Osteoblast (primary cell): ENCODE measurements around the gene AMBRA1. TPM values are rescaled to one million over a fixed set of nuclear protein-coding genes. Genes with fewer than 3 reads are reported as not detected.

Experiments
- DNase-seq: peaks from one replicate; pipeline ENCODE4 v3.0.0; 2011; ENCODE audit warnings: low spot score, mixed read lengths; ENCODE audit not compliant: insufficient read length; ENCODE audit errors: missing footprints
- H2AFZ ChIP-seq: 2 replicates; pipeline ENCODE4 v1.6.0; 2011; ENCODE audit warnings: mild to moderate bottlenecking, low read length
- H3K27ac ChIP-seq: 2 replicates; pipeline ENCODE4 v1.5.1; 2011; ENCODE audit warnings: mild to moderate bottlenecking, low read depth, low read length, moderate library complexity
- H3K27me3 ChIP-seq: 2 replicates; pipeline ENCODE4 v1.6.0; 2012; ENCODE audit warnings: mild to moderate bottlenecking, control low read depth, inconsistent platforms, low read length, moderate library complexity; ENCODE audit not compliant: insufficient read depth
- H3K36me3 ChIP-seq: 2 replicates; pipeline ENCODE4 v1.5.1; 2011; ENCODE audit warnings: mild to moderate bottlenecking, low read length, control low read depth, moderate library complexity; ENCODE audit not compliant: insufficient read depth
- H3K4me1 ChIP-seq: 2 replicates; pipeline ENCODE4 v1.5.1; 2011; ENCODE audit warnings: mild to moderate bottlenecking, low read length, control low read depth, moderate library complexity; ENCODE audit not compliant: insufficient read depth
- H3K4me2 ChIP-seq: 2 replicates; pipeline ENCODE4 v1.6.0; 2011; ENCODE audit warnings: mild to moderate bottlenecking, low read length; ENCODE audit not compliant: insufficient read depth
- H3K4me3 ChIP-seq: fragments of 200-600 bp; sonication (generic); 3 replicates; pipeline ENCODE4 v1.5.1; 2012; ENCODE audit warnings: mild to moderate bottlenecking, low read length, inconsistent platforms; ENCODE audit not compliant: insufficient read depth
- H3K79me2 ChIP-seq: 2 replicates; pipeline ENCODE4 v1.6.0; 2012; ENCODE audit warnings: mild to moderate bottlenecking, low read length, control low read depth, inconsistent platforms; ENCODE audit not compliant: insufficient read depth
- H3K9me3 ChIP-seq: 2 replicates; pipeline ENCODE4 v1.5.1; 2011; ENCODE audit warnings: low read depth, low read length, control low read depth
- H4K20me1 ChIP-seq: 2 replicates; pipeline ENCODE4 v1.6.0; 2012; ENCODE audit warnings: mild to moderate bottlenecking, low read length, control low read depth; ENCODE audit not compliant: insufficient read depth
- total RNA-seq: library from RNA; depleted of rRNA; stranded (reverse); fragments of >200 nt; gene quantifications from 2 replicates; pipeline ENCODE4 v1.2.3, GENCODE V29; 2012
- TF ChIP-seq, protein P1 (sequence below): IDR thresholded peaks from 2 replicates; pipeline ENCODE4 v1.5.1; 2011; ENCODE audit warnings: mild to moderate bottlenecking, low read depth, low read length, moderate library complexity; ENCODE audit errors: extremely low read depth

AMBRA1 gene
- total RNA-seq, 1 donor: 29.7 TPM

DNA sequence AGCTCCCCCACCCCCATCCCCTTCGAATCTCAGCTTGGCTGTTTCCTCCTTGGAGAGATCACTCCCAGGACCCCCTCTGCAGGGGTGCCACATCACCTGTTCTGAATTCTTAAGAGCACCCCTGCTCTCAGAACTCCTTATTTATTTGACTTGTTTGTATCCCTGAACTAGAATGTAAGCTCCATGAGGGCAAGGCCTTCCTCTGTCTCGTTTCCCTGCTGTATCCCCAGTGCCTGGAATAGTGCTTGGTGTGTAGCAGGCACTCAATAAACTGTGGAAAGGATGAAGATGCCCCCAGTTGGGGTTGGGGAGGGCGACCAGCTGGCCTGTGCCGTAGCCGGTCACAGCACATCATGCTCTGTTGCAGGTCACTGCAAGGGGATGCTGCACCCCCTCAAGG is 216.0 kb downstream of the AMBRA1 start:
- no peaks in the 10 kb centered on the region for H3K9me3 ChIP-seq
- no peak overlapping the region for H2AFZ ChIP-seq
- no peaks in the 10 kb centered on the region for H3K27me3 ChIP-seq
- TF ChIP-seq, protein P1, sequence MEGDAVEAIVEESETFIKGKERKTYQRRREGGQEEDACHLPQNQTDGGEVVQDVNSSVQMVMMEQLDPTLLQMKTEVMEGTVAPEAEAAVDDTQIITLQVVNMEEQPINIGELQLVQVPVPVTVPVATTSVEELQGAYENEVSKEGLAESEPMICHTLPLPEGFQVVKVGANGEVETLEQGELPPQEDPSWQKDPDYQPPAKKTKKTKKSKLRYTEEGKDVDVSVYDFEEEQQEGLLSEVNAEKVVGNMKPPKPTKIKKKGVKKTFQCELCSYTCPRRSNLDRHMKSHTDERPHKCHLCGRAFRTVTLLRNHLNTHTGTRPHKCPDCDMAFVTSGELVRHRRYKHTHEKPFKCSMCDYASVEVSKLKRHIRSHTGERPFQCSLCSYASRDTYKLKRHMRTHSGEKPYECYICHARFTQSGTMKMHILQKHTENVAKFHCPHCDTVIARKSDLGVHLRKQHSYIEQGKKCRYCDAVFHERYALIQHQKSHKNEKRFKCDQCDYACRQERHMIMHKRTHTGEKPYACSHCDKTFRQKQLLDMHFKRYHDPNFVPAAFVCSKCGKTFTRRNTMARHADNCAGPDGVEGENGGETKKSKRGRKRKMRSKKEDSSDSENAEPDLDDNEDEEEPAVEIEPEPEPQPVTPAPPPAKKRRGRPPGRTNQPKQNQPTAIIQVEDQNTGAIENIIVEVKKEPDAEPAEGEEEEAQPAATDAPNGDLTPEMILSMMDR: no peak
- peaks cover 2% of the 10 kb centered on the region for H4K20me1 ChIP-seq
- no peak overlapping the region for H3K4me2 ChIP-seq
- H3K27ac ChIP-seq: no peak overlapping the region
- H3K36me3 ChIP-seq: peaks cover 8% of the 10 kb centered on the region
- H3K4me3 ChIP-seq: no peak overlapping the region
- no peak for DNase-seq
- H3K79me2 ChIP-seq: no peaks in the 10 kb centered on the region
- H3K4me1 ChIP-seq: peaks cover 7% of the 10 kb centered on the region

DNA sequence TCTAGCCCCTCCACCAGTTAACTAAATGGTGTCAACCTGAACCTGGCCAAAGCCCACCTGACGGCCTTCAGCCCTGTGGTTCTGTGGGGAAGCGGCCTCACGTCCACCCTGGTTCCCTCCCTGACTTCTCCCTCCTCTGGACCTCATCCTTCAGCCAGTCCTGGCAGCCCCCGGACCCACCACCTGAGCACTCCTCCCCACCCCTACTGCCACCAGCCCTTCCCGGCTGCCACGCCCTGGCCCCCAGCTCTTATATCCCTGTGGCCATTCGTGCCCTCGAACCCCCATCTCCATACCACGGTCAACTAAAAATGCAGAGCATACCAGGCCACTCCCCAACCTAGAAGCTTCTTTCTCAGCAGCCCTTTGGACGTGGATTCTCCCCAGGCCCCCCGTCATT is 216.5 kb downstream of the AMBRA1 start:
- TF ChIP-seq, protein P1: no peak
- Histone ChIP-seq H3K27ac (no peak overlapping the region), H3K4me1 (peaks cover 1% of the 10 kb centered on the region), H3K4me3 (no peak overlapping the region), H3K27me3 (no peaks in the 10 kb centered on the region), H3K79me2 (no peaks in the 10 kb centered on the region), H3K4me2 (no peak overlapping the region), H4K20me1 (no peaks in the 10 kb centered on the region), H3K36me3 (peaks cover 12% of the 10 kb centered on the region), H2AFZ (no peak overlapping the region), H3K9me3 (no peaks in the 10 kb centered on the region)
- DNase-seq: no peak

DNA sequence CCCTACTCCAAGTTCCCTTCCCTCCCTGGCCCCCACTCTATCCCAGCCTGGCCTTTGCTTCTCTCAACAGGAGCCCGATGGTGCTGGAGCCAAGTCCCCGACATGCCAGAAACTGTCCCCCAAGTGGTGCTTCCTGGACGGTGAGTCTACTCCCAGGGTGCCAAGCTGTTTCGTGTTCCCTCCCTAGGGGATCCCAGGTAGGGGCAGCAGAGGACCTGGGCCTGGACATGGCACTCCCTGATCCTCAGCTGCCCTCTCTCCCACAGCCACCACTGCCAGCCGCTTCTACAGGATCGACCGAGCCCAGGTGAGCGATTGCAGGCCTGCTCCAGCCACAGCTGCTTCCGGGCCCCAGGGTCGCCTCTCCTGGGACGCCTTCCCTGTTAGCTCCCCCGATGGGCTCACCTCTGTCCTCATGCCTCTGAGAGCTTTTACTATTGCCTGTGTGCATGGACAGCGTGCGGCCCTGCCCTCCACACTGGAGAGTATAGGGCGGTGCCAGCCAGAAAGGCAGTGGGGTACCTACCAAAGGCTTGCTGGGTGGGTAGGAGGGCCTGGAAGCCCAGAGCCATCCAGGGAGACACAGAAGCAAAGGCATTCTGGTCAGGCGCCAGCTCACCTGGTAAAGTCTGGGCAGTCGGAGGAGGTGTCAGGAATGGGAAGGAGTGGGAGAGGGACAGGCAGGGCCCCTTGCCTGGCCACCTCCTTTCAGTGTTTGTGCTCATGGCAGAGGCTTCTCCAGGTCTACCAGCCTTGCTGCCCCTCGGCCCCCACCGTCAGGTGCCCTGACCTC is 217.4 kb downstream of the AMBRA1 start:
- Histone ChIP-seq H3K4me2 (no peak overlapping the region), H2AFZ (no peak overlapping the region), H3K4me1 (no peaks in the 10 kb centered on the region), H3K9me3 (no peaks in the 10 kb centered on the region), H3K27ac (no peak overlapping the region), H3K36me3 (peaks cover 12% of the 10 kb centered on the region), H3K4me3 (no peak overlapping the region), H4K20me1 (no peaks in the 10 kb centered on the region), H3K27me3 (no peaks in the 10 kb centered on the region), H3K79me2 (no peaks in the 10 kb centered on the region)
- DNase-seq: no peak
- TF ChIP-seq, protein P1: no peak

DNA sequence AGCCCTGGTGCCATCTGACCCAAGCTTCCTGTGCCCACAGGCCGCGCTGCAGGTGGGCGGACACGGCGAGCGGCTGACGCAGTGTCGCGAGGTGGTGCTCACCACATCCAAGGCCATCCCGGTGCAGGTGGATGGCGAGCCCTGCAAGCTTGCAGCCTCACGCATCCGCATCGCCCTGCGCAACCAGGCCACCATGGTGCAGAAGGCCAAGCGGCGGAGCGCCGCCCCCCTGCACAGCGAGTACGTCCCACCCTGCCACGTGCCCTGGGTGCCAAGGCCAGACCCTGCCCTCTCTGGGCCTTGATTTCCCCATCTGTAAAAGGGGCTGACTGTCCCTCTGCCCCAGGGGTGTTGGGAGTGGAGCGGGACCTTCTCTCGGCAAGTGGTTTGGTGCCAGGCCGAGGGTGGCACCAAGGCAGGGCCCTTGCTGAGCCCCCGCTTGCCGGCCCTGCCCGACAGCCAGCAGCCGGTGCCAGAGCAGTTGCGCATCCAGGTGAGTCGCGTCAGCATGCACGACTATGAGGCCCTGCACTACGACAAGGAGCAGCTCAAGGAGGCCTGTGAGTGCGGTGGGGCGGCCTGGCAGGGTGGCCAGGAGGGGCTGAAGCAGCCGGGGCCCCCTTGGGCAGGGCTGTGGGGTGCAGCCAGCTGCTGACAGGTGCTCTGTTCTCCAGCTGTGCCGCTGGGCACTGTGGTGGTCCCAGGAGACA is 218.3 kb downstream of the AMBRA1 start:
- Histone ChIP-seq H3K79me2 (no peaks in the 10 kb centered on the region), H3K36me3 (peaks cover 12% of the 10 kb centered on the region), H2AFZ (no peak overlapping the region), H3K4me2 (no peak overlapping the region), H3K4me1 (no peaks in the 10 kb centered on the region), H3K27me3 (no peaks in the 10 kb centered on the region), H3K27ac (no peak overlapping the region), H3K9me3 (no peaks in the 10 kb centered on the region), H3K4me3 (no peak overlapping the region), H4K20me1 (no peaks in the 10 kb centered on the region)
- TF ChIP-seq, protein P1: no peak
- no peak for DNase-seq
